ENCODE measurements around the gene PXYLP1. TPM values are rescaled to one million over a fixed set of nuclear protein-coding genes. Genes with fewer than 3 reads are reported as not detected.

PXYLP1 gene
- polyA plus RNA-seq, 1 donor from 2014 or later: 109 TPM

DNA sequence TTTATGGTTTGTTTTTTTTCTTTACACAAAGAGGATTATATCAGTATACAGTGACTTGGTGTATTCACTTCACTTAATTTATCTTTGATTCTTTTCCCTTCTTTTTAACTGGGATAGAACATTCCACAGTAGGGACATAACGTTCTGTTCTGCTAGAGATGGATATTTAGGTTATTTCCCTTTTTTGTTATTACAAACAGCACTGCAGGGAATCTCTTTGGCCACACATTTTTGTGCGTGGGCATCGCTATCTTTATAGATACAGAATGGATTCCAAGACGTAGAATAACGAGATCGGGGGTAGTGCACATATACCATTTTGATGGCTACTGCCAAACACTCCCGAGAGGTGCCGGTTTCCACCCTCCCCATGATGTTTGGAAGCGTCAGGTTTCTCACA, 44.8 kb downstream of the PXYLP1 start:
- H3K27me3 ChIP-seq (ENCODE audit: insufficient read depth, low read depth, low read length): no peaks in the 10 kb centered on the region
- H3K9ac ChIP-seq (ENCODE audit: low read length): no peak overlapping the region
- no peaks in the 10 kb centered on the region for H3K9me2 ChIP-seq (ENCODE audit: insufficient read depth, low read length)
- no peak overlapping the region for H3K4me2 ChIP-seq (ENCODE audit: low read length)
- peaks cover 7% of the 10 kb centered on the region for H3K36me3 ChIP-seq (ENCODE audit: insufficient read depth, low read length)
- no peak overlapping the region for H2AFZ ChIP-seq (ENCODE audit: low read depth, low read length)
- no peaks in the 10 kb centered on the region for H3K79me2 ChIP-seq (replicated peaks; ENCODE audit: insufficient read depth, low read length)
- no peak overlapping the region for H3K27ac ChIP-seq (ENCODE audit: low read length)
- TF ChIP-seq CTCF (IDR thresholded peaks at IDR 0.05; ENCODE audit: poor library complexity, severe bottlenecking) (no peak), TAF1 (IDR thresholded peaks at IDR 0.05; ENCODE audit: low read depth) (no peak), SMC3 (conservative IDR thresholded peaks at IDR 0.05; ENCODE audit: poor library complexity) (no peak), POLR2AphosphoS5 (IDR thresholded peaks at IDR 0.05) (no peak)
- TF ChIP-seq, protein P1, sequence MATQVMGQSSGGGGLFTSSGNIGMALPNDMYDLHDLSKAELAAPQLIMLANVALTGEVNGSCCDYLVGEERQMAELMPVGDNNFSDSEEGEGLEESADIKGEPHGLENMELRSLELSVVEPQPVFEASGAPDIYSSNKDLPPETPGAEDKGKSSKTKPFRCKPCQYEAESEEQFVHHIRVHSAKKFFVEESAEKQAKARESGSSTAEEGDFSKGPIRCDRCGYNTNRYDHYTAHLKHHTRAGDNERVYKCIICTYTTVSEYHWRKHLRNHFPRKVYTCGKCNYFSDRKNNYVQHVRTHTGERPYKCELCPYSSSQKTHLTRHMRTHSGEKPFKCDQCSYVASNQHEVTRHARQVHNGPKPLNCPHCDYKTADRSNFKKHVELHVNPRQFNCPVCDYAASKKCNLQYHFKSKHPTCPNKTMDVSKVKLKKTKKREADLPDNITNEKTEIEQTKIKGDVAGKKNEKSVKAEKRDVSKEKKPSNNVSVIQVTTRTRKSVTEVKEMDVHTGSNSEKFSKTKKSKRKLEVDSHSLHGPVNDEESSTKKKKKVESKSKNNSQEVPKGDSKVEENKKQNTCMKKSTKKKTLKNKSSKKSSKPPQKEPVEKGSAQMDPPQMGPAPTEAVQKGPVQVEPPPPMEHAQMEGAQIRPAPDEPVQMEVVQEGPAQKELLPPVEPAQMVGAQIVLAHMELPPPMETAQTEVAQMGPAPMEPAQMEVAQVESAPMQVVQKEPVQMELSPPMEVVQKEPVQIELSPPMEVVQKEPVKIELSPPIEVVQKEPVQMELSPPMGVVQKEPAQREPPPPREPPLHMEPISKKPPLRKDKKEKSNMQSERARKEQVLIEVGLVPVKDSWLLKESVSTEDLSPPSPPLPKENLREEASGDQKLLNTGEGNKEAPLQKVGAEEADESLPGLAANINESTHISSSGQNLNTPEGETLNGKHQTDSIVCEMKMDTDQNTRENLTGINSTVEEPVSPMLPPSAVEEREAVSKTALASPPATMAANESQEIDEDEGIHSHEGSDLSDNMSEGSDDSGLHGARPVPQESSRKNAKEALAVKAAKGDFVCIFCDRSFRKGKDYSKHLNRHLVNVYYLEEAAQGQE (IDR thresholded peaks at IDR 0.05; ENCODE audit: borderline replicate concordance): no peak
- no peaks in the 10 kb centered on the region for H3F3A ChIP-seq (ENCODE audit: insufficient read depth, low read length, poor library complexity, severe bottlenecking)
- H3K9me3 ChIP-seq (ENCODE audit: low read length): no peaks in the 10 kb centered on the region
- no peaks in the 10 kb centered on the region for H4K20me1 ChIP-seq (ENCODE audit: insufficient read depth)
- no peak overlapping the region for H3K4me3 ChIP-seq (ENCODE audit: low read length)

DNA sequence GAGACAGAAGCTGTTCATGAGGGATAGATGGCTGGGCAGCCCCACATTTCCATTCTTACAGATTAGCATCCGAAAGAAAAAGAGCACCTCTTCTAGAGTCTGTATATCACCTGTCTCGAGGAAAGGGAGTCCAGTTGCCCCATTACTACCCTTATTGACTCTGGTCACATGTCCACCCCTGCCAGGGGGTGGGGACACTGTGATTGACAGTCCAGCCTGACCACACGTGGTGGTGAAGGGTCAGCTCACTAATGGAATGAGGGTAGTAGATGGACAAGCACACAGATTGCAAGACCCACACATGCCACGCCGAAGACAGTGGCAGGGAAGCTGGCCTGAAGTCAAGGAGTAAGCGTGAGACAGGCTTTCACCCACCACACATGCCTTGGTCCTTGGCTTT, 45.8 kb downstream of the PXYLP1 start:
- Histone ChIP-seq H3K9me3 (ENCODE audit: low read length) (no peaks in the 10 kb centered on the region), H3K9ac (ENCODE audit: low read length) (no peak overlapping the region), H3K4me2 (ENCODE audit: low read length) (no peak overlapping the region), H3K79me2 (replicated peaks; ENCODE audit: insufficient read depth, low read length) (no peaks in the 10 kb centered on the region), H4K20me1 (ENCODE audit: insufficient read depth) (no peaks in the 10 kb centered on the region), H3K9me2 (ENCODE audit: insufficient read depth, low read length) (no peaks in the 10 kb centered on the region), H3K4me3 (ENCODE audit: low read length) (no peak overlapping the region), H3K27ac (ENCODE audit: low read length) (no peak overlapping the region), H2AFZ (ENCODE audit: low read depth, low read length) (no peak overlapping the region), H3K27me3 (ENCODE audit: insufficient read depth, low read depth, low read length) (no peaks in the 10 kb centered on the region), H3K36me3 (ENCODE audit: insufficient read depth, low read length) (peaks cover 7% of the 10 kb centered on the region), H3F3A (ENCODE audit: insufficient read depth, low read length, poor library complexity, severe bottlenecking) (no peaks in the 10 kb centered on the region)
- no peak for TF ChIP-seq POLR2AphosphoS5 (IDR thresholded peaks at IDR 0.05)
- TF ChIP-seq TAF1 (IDR thresholded peaks at IDR 0.05; ENCODE audit: low read depth): no peak
- no peak for TF ChIP-seq EP300 (conservative IDR thresholded peaks at IDR 0.05; ENCODE audit: poor library complexity, severe bottlenecking)
- TF ChIP-seq, protein P1 (IDR thresholded peaks at IDR 0.05; ENCODE audit: borderline replicate concordance): no peak
- TF ChIP-seq EZH2 (IDR thresholded peaks at IDR 0.05; ENCODE audit: borderline replicate concordance, insufficient read depth, low read length, poor library complexity, severe bottlenecking): no peak
- TF ChIP-seq RAD21 (conservative IDR thresholded peaks at IDR 0.05): no peak
- TF ChIP-seq MXI1 (conservative IDR thresholded peaks at IDR 0.05; ENCODE audit: poor library complexity, severe bottlenecking): no peak
- TF ChIP-seq SMC3 (conservative IDR thresholded peaks at IDR 0.05; ENCODE audit: poor library complexity): no peak
- TF ChIP-seq CTCF (IDR thresholded peaks at IDR 0.05; ENCODE audit: poor library complexity, severe bottlenecking): no peak

Measured in neural cell (in vitro differentiated cells).